IPS-20b (cell line): ENCODE measurements around the gene UBE2K.

ENCODE experiments used
- H3K27ac ChIP-seq: one replicate; pipeline ENCODE4 v1.5.1; 2013; ENCODE audit warnings: low read length
- H3K27me3 ChIP-seq: 2 replicates; pipeline ENCODE4 v1.6.1; 2013; ENCODE audit warnings: mild to moderate bottlenecking, low read length, inconsistent platforms; ENCODE audit not compliant: insufficient read depth
- H3K36me3 ChIP-seq: 2 replicates; pipeline ENCODE4 v1.6.1; 2013; ENCODE audit warnings: low read depth, mild to moderate bottlenecking, inconsistent platforms, low read length, moderate library complexity; ENCODE audit not compliant: insufficient read depth
- H3K4me1 ChIP-seq: 2 replicates; pipeline ENCODE4 v1.6.1; 2013; ENCODE audit warnings: mild to moderate bottlenecking, control low read depth, inconsistent platforms, low read length, moderate library complexity; ENCODE audit not compliant: insufficient read depth
- H3K4me3 ChIP-seq: 2 replicates; pipeline ENCODE4 v1.5.1; 2013; ENCODE audit warnings: mild to moderate bottlenecking, low read length, inconsistent platforms
- H3K9ac ChIP-seq: 2 replicates; pipeline ENCODE4 v1.6.1; 2013; ENCODE audit warnings: low read depth, mild to moderate bottlenecking, inconsistent platforms, low read length, moderate library complexity
- H3K9me3 ChIP-seq: 2 replicates; pipeline ENCODE4 v1.6.1; 2013; ENCODE audit warnings: mild to moderate bottlenecking, low read depth, low read length, inconsistent platforms; ENCODE audit not compliant: insufficient read depth

Gene UBE2K

DNA sequence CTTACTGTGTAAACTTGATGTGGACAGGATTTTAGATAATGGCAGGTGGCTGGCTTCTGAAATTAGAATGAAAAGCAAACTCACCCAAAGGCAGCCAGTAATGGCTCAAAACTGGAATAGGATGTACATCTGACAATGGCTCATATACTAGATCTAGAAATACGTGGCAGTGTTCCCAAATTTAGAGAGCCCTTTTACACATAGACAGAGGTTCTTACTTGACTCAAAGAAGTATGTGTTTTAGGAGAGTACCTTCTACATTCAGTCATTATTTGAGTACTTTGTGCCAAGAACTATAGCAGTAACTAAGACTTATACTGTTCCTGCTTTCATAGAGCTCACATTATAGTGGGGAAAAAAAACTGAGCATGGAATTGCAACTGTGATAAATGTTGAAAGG lies 48.0 kb downstream of the UBE2K start:
- Histone ChIP-seq H3K9me3 (no peaks in the 10 kb centered on the region), H3K36me3 (peaks cover 58% of the 10 kb centered on the region), H3K4me3 (no peak overlapping the region), H3K27me3 (no peaks in the 10 kb centered on the region), H3K4me1 (no peaks in the 10 kb centered on the region), H3K27ac (no peak overlapping the region), H3K9ac (no peak overlapping the region)

DNA sequence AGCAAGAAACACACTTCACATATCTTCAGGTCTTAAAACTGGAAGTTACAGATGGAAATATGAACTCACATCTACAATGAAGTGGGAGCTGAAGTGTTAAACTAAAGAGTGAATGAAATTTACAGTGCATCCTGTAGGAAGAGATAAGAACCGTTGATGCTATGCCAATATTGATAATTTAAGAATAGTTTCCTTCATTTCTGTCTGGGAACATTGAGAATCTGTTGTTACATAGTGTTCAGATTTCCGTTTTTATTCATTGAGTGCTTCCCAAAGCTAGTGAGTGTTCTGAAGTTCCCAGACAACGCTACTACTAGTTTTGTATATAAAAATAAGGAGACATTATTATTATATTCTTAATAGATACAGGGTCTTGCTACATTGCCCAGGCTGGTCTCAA lies 52.3 kb downstream of the UBE2K start:
- Histone ChIP-seq H3K27me3 (no peaks in the 10 kb centered on the region), H3K36me3 (peaks cover 66% of the 10 kb centered on the region), H3K9ac (no peak overlapping the region), H3K27ac (no peak overlapping the region), H3K9me3 (no peaks in the 10 kb centered on the region), H3K4me1 (no peaks in the 10 kb centered on the region; the same call in none of the 2 replicates), H3K4me3 (no peak overlapping the region)

- Histone ChIP-seq H3K4me1 (no peaks in the 10 kb centered on the region; the same call in none of the 2 replicates), H3K36me3 (peaks cover 62% of the 10 kb centered on the region), H3K27me3 (no peaks in the 10 kb centered on the region), H3K9ac (no peak overlapping the region), H3K4me3 (no peak overlapping the region), H3K9me3 (no peaks in the 10 kb centered on the region), H3K27ac (no peak overlapping the region)
Observed at GRCh38 chr4:39754309-39754708, 56.4 kb downstream of the UBE2K start.

DNA sequence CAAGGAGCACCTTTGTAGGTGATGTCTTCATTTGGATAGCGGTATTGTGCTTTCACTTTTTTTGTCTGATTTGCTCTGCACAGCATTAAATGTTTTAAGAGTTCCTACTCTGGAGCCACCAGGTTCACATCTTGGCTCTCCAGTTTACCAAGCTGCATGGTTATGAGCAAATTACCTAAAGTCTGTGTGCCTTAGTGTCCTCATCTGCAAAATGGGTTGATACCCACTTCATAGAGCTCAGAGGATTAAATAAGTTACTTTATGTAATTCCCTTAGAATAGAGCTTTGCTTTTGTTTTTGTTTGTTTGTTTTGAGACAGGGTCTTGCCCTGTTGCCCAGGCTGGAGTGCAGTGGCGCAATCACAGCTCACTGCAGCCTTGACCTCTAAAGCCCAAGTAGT lies 58.2 kb downstream of the UBE2K start:
- Histone ChIP-seq H3K4me1 (no peaks in the 10 kb centered on the region; the same call in none of the 2 replicates), H3K27me3 (no peaks in the 10 kb centered on the region), H3K9ac (no peak overlapping the region), H3K9me3 (no peaks in the 10 kb centered on the region), H3K4me3 (no peak overlapping the region), H3K36me3 (peaks cover 66% of the 10 kb centered on the region), H3K27ac (no peak overlapping the region)

- H3K27ac ChIP-seq: no peak overlapping the region
- no peaks in the 10 kb centered on the region for H3K9me3 ChIP-seq
- no peak overlapping the region for H3K9ac ChIP-seq
- H3K4me3 ChIP-seq: no peak overlapping the region
- no peaks in the 10 kb centered on the region for H3K27me3 ChIP-seq
- no peaks in the 10 kb centered on the region; the same call in 1 of the 2 replicates for H3K4me1 ChIP-seq
- H3K36me3 ChIP-seq: peaks cover 66% of the 10 kb centered on the region
Observed at GRCh38 chr4:39758176-39758575, 60.2 kb downstream of the UBE2K start.

GRCh38 chr4:39759569-39759968 lies 61.6 kb downstream of the UBE2K start:
- Histone ChIP-seq H3K36me3 (peaks cover 80% of the 10 kb centered on the region), H3K27me3 (no peaks in the 10 kb centered on the region), H3K4me3 (no peak overlapping the region), H3K27ac (no peak overlapping the region), H3K9me3 (no peaks in the 10 kb centered on the region), H3K4me1 (no peaks in the 10 kb centered on the region), H3K9ac (no peak overlapping the region)

DNA sequence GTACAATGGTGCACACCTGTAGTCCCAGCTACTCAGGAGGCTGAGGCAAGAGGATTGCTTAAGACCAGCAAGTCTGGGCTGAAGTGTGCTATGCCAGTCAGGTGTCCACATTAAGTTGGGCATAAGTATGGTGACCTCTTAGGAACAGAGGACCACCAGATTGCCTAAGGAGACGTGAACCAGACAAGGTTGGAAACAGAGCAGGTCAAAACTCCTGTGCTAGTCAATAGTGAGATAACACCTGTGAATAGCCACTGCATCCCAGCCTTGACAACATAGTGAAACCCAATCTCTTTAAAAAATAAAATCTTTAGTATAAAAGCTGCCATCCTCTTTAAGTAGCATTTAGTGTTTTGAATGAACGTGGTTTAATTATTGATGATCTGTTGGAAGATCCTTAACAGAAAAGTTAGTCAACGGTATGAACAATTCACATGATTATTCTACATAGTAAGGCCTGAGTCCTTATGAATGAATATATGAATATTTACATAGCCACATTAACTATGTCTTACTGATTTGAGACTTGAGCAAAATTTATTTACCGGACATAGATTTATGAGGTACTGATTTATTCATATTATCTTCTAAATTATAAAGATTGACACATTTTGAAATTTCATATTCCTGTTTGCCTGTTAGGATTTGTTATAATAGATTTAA lies 63.2 kb downstream of the UBE2K start:
- Histone ChIP-seq H3K9me3 (no peaks in the 10 kb centered on the region), H3K9ac (no peak overlapping the region)

GRCh38 chr4:39763714-39764572 lies 66.0 kb downstream of the UBE2K start:
- no peaks in the 10 kb centered on the region for H3K4me1 ChIP-seq
- H3K27ac ChIP-seq: no peak overlapping the region

More for the DNA sequence above, 63.2 kb downstream of the UBE2K start:
- no peak overlapping the region for H3K4me3 ChIP-seq
- H3K27ac ChIP-seq: no peak overlapping the region
- H3K27me3 ChIP-seq: no peaks in the 10 kb centered on the region
- H3K4me1 ChIP-seq: no peaks in the 10 kb centered on the region
- H3K36me3 ChIP-seq: peaks cover 83% of the 10 kb centered on the region

GRCh38 chr4:39770005-39770404 lies 72.1 kb downstream of the UBE2K start:
- Histone ChIP-seq H3K4me3 (no peak overlapping the region), H3K4me1 (no peaks in the 10 kb centered on the region), H3K27ac (no peak overlapping the region), H3K36me3 (peaks cover 44% of the 10 kb centered on the region), H3K9me3 (no peaks in the 10 kb centered on the region), H3K9ac (no peak overlapping the region), H3K27me3 (no peaks in the 10 kb centered on the region)

More at GRCh38 chr4:39763714-39764572, 66.0 kb downstream of the UBE2K start:
- H3K4me3 ChIP-seq: no peak overlapping the region
- H3K36me3 ChIP-seq: peaks cover 77% of the 10 kb centered on the region
- no peak overlapping the region for H3K9ac ChIP-seq
- H3K9me3 ChIP-seq: no peaks in the 10 kb centered on the region
- H3K27me3 ChIP-seq: no peaks in the 10 kb centered on the region

GRCh38 chr4:39770471-39770870 lies 72.5 kb downstream of the UBE2K start:
- Histone ChIP-seq H3K9me3 (no peaks in the 10 kb centered on the region), H3K4me1 (no peaks in the 10 kb centered on the region), H3K27me3 (no peaks in the 10 kb centered on the region), H3K9ac (no peak overlapping the region), H3K4me3 (no peak overlapping the region), H3K27ac (no peak overlapping the region), H3K36me3 (peaks cover 44% of the 10 kb centered on the region)

DNA sequence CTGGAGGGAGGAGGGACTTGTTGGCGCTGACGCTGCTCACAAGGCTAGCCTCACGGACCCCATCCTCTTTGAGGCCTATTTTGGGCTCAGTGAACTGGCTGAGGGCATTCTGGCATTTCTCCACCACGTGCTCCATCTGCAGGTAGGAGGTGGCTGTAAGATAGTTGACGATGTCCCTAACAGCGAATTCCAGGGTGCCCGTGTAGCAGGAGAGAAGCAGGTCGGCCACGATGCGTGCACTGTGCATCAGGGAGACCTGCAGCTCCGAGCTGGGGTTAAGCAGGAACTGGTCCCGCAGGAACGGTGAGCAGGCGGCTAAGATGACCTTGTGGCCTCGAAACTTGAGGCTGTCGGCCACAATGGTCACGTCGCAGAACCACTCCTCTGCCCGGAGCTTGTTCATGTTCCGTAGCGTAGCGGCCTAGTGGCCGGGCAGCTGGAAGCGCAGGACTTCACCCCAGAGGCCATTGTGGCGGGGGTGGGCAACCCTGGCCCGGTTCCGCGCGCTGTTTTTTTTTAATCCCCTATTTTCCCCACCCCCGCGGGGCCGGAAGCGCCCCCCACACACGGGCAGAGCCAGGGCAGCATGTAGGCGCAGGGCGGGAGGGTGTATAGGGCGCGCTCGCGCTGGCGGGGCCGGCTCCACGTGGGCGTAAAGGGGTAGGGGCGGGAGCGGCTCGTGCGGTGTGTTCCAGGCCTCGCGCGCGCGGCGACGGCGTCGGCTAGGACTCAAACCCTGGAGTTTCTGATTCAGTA lies 73.2 kb downstream of the UBE2K start:
- no peaks in the 10 kb centered on the region for H3K9me3 ChIP-seq
- H3K9ac ChIP-seq: no peak overlapping the region
- peaks cover 44% of the 10 kb centered on the region for H3K36me3 ChIP-seq
- no peak overlapping the region for H3K27ac ChIP-seq
- no peak overlapping the region for H3K4me3 ChIP-seq
- no peaks in the 10 kb centered on the region for H3K27me3 ChIP-seq
- no peaks in the 10 kb centered on the region for H3K4me1 ChIP-seq
